Measurements from ENCODE around the gene TBC1D8. TPM values are rescaled to one million over a fixed set of nuclear protein-coding genes. Genes with fewer than 3 reads are reported as not detected.

TBC1D8 gene
- total RNA-seq, 2 donors from 2014 or later, result 63.8 to 111 TPM

- Histone ChIP-seq H3K4me1 (no peaks in the 10 kb centered on the region), H3K9me3 (no peaks in the 10 kb centered on the region), H3K27ac (no peak overlapping the region), H3K36me3 (replicated peaks in 1 of 2; ENCODE audit: insufficient read depth in 1 of 2, low read depth in 2 of 2) (peaks cover 0 to 6% of the 10 kb centered on the region in 2 donors), H3K4me3 (no peak overlapping the region), H3K27me3 (no peaks in the 10 kb centered on the region)
- intact Hi-C loops (cut with DNase I), result loop anchor here (5.0 kb wide), 2 partner anchors 47 to 377 kb away; no protein-coding TSS in a partner anchor
- no peak for ATAC-seq
- no peak for DNase-seq
- no peak for TF ChIP-seq POLR2A (IDR thresholded peaks at IDR 0.05)
- TF ChIP-seq CTCF (IDR thresholded peaks at IDR 0.05), result no peak
- 92 to 94% methylated on average over 3 of the region's 3 CpGs for WGBS, 2 donors
Observed at GRCh38 chr2:100989666-100990065, 161.5 kb downstream of the TBC1D8 start.

DNA sequence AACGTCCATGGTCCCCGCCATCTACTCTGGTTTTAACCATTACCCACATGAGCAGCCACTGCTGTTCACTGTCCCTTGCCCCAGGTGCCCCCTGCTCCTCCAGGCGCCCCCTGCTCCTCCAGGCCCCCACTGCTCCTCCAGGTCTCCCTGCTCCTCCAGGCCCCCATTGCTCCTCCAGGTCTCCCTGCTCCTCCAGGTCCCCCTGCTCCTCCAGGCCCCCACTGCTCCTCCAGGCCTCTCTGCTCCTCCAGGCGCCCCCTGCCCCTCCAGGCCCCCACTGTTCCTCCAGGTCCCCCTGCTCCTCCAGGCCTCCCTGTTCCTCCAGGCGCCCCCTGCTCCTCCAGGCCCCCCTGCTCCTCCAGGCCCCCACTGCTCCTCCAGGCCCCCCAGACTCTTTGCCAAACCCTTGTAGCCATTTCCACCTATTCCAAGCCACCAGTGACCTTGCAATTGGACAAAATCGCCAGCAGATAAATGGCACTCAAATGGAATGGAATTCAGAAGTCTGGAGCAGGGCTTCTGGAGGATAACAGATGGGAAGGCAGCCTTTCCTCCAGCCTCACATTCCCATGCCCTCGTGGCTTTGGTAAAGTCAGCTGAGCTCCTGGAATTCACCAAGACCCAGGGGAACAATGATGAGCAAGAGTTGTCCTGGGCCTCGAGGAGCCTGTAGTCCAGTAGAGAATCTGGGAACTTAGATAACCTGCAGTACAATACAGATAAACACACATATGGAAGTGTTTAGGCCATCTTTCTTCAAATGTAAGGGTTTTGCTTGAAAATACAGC is 162.4 kb downstream of the TBC1D8 start:
- Histone ChIP-seq H3K9me3 (no peaks in the 10 kb centered on the region), H3K27ac (no peak overlapping the region), H3K4me3 (no peak overlapping the region), H3K36me3 (replicated peaks in 1 of 2; ENCODE audit: insufficient read depth in 1 of 2, low read depth in 2 of 2) (peaks cover 0 to 6% of the 10 kb centered on the region in 2 donors), H3K4me1 (no peaks in the 10 kb centered on the region), H3K27me3 (no peaks in the 10 kb centered on the region)
- DNase-seq (no peak), ATAC-seq (no peak)
- 74 to 78% methylated on average over 8 of the region's 8 CpGs for WGBS, 2 donors
- TF ChIP-seq POLR2A (IDR thresholded peaks at IDR 0.05), result no peak
- TF ChIP-seq CTCF (IDR thresholded peaks at IDR 0.05), result no peak
- intact Hi-C loops (cut with DNase I), result loop anchor here (5.0 kb wide), 2 partner anchors 47 to 377 kb away; no protein-coding TSS in a partner anchor

DNA sequence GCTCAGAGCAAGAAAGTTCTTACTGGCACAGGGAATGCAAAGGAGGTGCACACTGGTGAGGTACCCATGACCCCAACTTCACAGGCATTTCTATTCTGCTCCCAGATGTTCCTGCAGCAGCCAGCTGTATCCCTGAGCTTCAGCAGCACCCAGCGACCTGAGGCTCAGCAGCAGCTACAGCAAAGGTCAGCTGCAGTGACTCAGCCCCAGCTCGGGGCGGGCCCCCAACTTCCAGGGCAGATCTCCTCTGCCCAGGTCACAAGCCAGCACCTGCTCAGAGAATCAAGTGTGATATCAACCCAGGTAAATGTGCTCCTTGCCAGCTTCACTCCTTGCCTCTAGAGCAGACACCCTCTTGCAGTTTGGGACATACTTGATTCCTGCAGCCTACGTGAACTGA is 163.2 kb downstream of the TBC1D8 start:
- WGBS, 2 donors, result 87 to 100% methylated on average over 1 to 4 of the region's 4 CpGs
- DNase-seq, result no peak
- Histone ChIP-seq H3K9me3 (no peaks in the 10 kb centered on the region), H3K4me3 (no peak overlapping the region), H3K27ac (no peak overlapping the region), H3K36me3 (replicated peaks in 1 of 2; ENCODE audit: insufficient read depth in 1 of 2, low read depth in 2 of 2) (peaks cover 0 to 6% of the 10 kb centered on the region in 2 donors), H3K4me1 (no peaks in the 10 kb centered on the region), H3K27me3 (no peaks in the 10 kb centered on the region)
- intact Hi-C loops (cut with DNase I), result loop anchor here (5.0 kb wide), 2 partner anchors 46 to 376 kb away; no protein-coding TSS in a partner anchor
- ATAC-seq, result no peak
- TF ChIP-seq CTCF (IDR thresholded peaks at IDR 0.05), result no peak
- no peak for TF ChIP-seq POLR2A (IDR thresholded peaks at IDR 0.05)

DNA sequence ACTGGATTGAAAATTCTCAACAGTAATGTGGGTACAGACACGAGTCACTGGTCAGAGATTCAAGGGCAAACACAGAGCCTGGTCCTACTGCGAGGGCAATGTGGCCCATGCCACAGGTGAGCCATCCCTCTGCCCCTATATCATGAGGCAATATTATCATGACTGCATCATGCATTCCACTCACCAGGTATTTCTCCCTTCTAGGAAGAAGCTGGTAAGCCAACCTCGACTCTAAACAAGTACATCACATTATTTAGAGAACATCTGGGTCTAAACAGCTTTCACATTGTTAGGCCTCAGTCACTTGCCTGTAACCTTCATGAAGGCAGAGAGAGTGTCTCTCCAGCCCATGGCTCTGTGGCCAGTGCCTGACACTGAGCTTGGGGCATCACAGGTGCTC is 163.6 kb downstream of the TBC1D8 start:
- no peak for TF ChIP-seq CTCF (IDR thresholded peaks at IDR 0.05)
- no peak for TF ChIP-seq POLR2A (IDR thresholded peaks at IDR 0.05)
- DNase-seq, result no peak
- peaks cover 0 to 6% of the 10 kb centered on the region in 2 donors for H3K36me3 ChIP-seq (replicated peaks in 1 of 2; ENCODE audit: insufficient read depth in 1 of 2, low read depth in 2 of 2)
- H3K9me3 ChIP-seq, result no peaks in the 10 kb centered on the region
- H3K27me3 ChIP-seq, result no peaks in the 10 kb centered on the region
- ATAC-seq, result no peak
- intact Hi-C loops (cut with DNase I), result loop anchor here (5.0 kb wide), 2 partner anchors 45 to 375 kb away; no protein-coding TSS in a partner anchor
- no peak overlapping the region for H3K4me3 ChIP-seq
- 87 to 88% methylated on average over 3 of the region's 3 CpGs for WGBS, 2 donors
- H3K4me1 ChIP-seq, result no peaks in the 10 kb centered on the region
- no peak overlapping the region for H3K27ac ChIP-seq

Measured in body of pancreas (tissue), 4 donors.